ENCODE results near the gene ADCY10. TPM values are rescaled to one million over a fixed set of nuclear protein-coding genes. Genes with fewer than 3 reads are reported as not detected.

The ADCY10 gene
- total and polyA plus RNA-seq, 2 of the 4 experiments (the other 2 are of a cell fraction): under 0.01 to 0.03 TPM

- Histone ChIP-seq H3K23ac (ENCODE audit: low read depth, low read length) (no peak overlapping the region), H3K9me1 (ENCODE audit: insufficient read depth, low read length) (peaks cover 22% of the 10 kb centered on the region), H3K27ac (ENCODE audit: insufficient read depth, low read length) (no peak overlapping the region), H3K27me3 (ENCODE audit: control insufficient read depth, insufficient read depth, low read length) (no peaks in the 10 kb centered on the region), H2AFZ (replicated peaks; ENCODE audit: low read length, poor library complexity) (no peak overlapping the region), H3K4me1 (ENCODE audit: control insufficient read depth, insufficient read depth, low read length) (peaks cover 11% of the 10 kb centered on the region), H2AK9ac (replicated peaks; ENCODE audit: low read depth, low read length, poor library complexity) (no peak overlapping the region), H3K4me3 (ENCODE audit: insufficient read depth, low read depth, low read length) (no peak overlapping the region), H3K4ac (ENCODE audit: low read depth, low read length) (peak overlapping the region; percentile 37), H3K9ac (ENCODE audit: low read depth, low read length) (no peak overlapping the region), H3K14ac (replicated peaks; ENCODE audit: low read depth, low read length) (no peak overlapping the region), H2AK5ac (ENCODE audit: low read depth, low read length) (0 out of 2 replicates have a peak overlapping the region, but pooled peaks have one; percentile 39), H3K79me1 (ENCODE audit: low read depth in 1 of 2, low read length in 2 of 2) (peaks cover 12 to 46% of the 10 kb centered on the region in 2 experiments), H3K18ac (ENCODE audit: low read depth, low read length) (no peak overlapping the region), H4K91ac (ENCODE audit: insufficient read depth, low read depth, low read length) (no peak overlapping the region), H3K56ac (ENCODE audit: extremely low read depth, insufficient read depth, low read length) (no peak overlapping the region), H3K4me2 (ENCODE audit: low read depth, low read length) (no peak overlapping the region), H4K5ac (ENCODE audit: low read depth, low read length) (no peak overlapping the region), H3K9me3 (ENCODE audit: control insufficient read depth, insufficient read depth, low read length) (no peaks in the 10 kb centered on the region), H2BK5ac (ENCODE audit: low read depth, low read length, poor library complexity, severe bottlenecking) (no peak overlapping the region), H2BK20ac (ENCODE audit: low read depth, low read length) (no peak overlapping the region), H3K36me3 (ENCODE audit: control insufficient read depth, insufficient read depth, low read length) (peaks cover 31% of the 10 kb centered on the region), H4K8ac (ENCODE audit: low read depth in 2 of 2, low read length in 2 of 2) (no peak overlapping the region), H2BK15ac (ENCODE audit: low read depth, low read length) (peak overlapping the region; percentile 24; the same call in 1 of the 3 replicates), H2BK120ac (ENCODE audit: low read depth, low read length) (peak overlapping the region; percentile 39; the same call in 1 of the 2 replicates), H4K20me1 (ENCODE audit: insufficient read depth, low read length) (peaks cover 11% of the 10 kb centered on the region; the same call in 1 of the 2 replicates)
- DNase-seq (peak; percentile 56), ATAC-seq (ENCODE audit: low read depth) (no peak)
- no CpG with 5 or more reads among the region's 3 CpGs for WGBS, 2 experiments (ENCODE audit: extremely low coverage in 2 of 2, insufficient read length in 1 of 2)
- ChIA-PET POLR2A (ENCODE audit: unreplicated experiment) (no interaction called here), CTCF (interaction anchor here (1.0 kb wide), 1 partner anchor 13 kb away, joined by 3 read pairs; no protein-coding TSS in a partner anchor)
- dilution Hi-C loops (cut with HindIII; ENCODE audit: low sequenced_read_pairs, unreplicated experiment) (no loop called here), intact Hi-C loops (cut with micrococcal nuclease) (no loop called here), in situ Hi-C loops (cut with MboI; ENCODE audit: low sequenced_read_pairs) (no loop called here)
- TF ChIP-seq CEBPB (IDR thresholded peaks at IDR 0.05; ENCODE audit: low read depth, low read length) (no peak), CHD1 (IDR thresholded peaks at IDR 0.05; ENCODE audit: low read depth, low read length) (no peak), BHLHE40 (IDR thresholded peaks at IDR 0.05; ENCODE audit: low read depth, low read length) (no peak), SMC3 (IDR thresholded peaks at IDR 0.05; ENCODE audit: low read depth, low read length) (no peak), MAFK (IDR thresholded peaks at IDR 0.05; ENCODE audit: low read depth, low read length) (no peak), RFX5 (IDR thresholded peaks at IDR 0.05; ENCODE audit: low read depth, low read length) (no peak), RCOR1 (IDR thresholded peaks at IDR 0.05; ENCODE audit: insufficient replicate concordance, low read length) (no peak), POLR2A (IDR thresholded peaks at IDR 0.05; ENCODE audit: low read depth, low read length) (no peak), ELK1 (IDR thresholded peaks at IDR 0.05; ENCODE audit: borderline replicate concordance, low read depth, low read length) (no peak), RAD21 (IDR thresholded peaks at IDR 0.05; ENCODE audit: low read length) (no peak), FOS (IDR thresholded peaks at IDR 0.05; ENCODE audit: low read depth, low read length) (no peak), MAZ (IDR thresholded peaks at IDR 0.05; ENCODE audit: borderline replicate concordance, low read depth, low read length) (no peak), NFE2L2 (IDR thresholded peaks at IDR 0.05; ENCODE audit: low read depth, low read length) (no peak), MXI1 (IDR thresholded peaks at IDR 0.05; ENCODE audit: borderline replicate concordance, low read depth, low read length) (no peak), USF2 (IDR thresholded peaks at IDR 0.05; ENCODE audit: low read depth, low read length) (no peak)
- TF ChIP-seq, protein P1, sequence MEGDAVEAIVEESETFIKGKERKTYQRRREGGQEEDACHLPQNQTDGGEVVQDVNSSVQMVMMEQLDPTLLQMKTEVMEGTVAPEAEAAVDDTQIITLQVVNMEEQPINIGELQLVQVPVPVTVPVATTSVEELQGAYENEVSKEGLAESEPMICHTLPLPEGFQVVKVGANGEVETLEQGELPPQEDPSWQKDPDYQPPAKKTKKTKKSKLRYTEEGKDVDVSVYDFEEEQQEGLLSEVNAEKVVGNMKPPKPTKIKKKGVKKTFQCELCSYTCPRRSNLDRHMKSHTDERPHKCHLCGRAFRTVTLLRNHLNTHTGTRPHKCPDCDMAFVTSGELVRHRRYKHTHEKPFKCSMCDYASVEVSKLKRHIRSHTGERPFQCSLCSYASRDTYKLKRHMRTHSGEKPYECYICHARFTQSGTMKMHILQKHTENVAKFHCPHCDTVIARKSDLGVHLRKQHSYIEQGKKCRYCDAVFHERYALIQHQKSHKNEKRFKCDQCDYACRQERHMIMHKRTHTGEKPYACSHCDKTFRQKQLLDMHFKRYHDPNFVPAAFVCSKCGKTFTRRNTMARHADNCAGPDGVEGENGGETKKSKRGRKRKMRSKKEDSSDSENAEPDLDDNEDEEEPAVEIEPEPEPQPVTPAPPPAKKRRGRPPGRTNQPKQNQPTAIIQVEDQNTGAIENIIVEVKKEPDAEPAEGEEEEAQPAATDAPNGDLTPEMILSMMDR (conservative IDR thresholded peaks at IDR 0.05; ENCODE audit: low read depth, low read length): no peak
- BruUV-seq (replicated peaks): no TSS peak
These were observed 124.4 kb downstream of the ADCY10 start for GRCh38 chr1:167789501-167789900.

Measured in IMR-90 (cell line).